T-helper 2 cell treated with Interferon-gamma antibody and Interleukin-4, amounts not matched to agents 5 μg/mL and 100 μg/mL, for 36 hours (primary cell): Measurements from ENCODE around the gene TRRAP.
A peak's percentile ranks its signal among the peaks of the same experiment; 100 is the strongest.
"Not testable (repeated sequence)": the region's sequence is repeated elsewhere in the genome, so short reads cannot be mapped to it uniquely, and the experiment has no call there.

Experiments used
- DNase-seq: peaks from one replicate; pipeline ENCODE4 v3.0.0; 2021; ENCODE audit warnings: low spot score
- H3K27ac Mint-ChIP-seq: one replicate; pipeline ENCODE4 v1.8.0; 2021; ENCODE audit warnings: mild to moderate bottlenecking, mixed read lengths
- H3K27me3 Mint-ChIP-seq: one replicate; pipeline ENCODE4 v1.8.0; 2021; ENCODE audit warnings: low read depth, mixed read lengths
- H3K36me3 Mint-ChIP-seq: one replicate; pipeline ENCODE4 v1.8.0; 2021; ENCODE audit warnings: low read depth, mixed read lengths
- H3K4me1 Mint-ChIP-seq: one replicate; pipeline ENCODE4 v1.8.0; 2021; ENCODE audit warnings: low read depth, mixed read lengths
- H3K4me3 Mint-ChIP-seq: one replicate; pipeline ENCODE4 v1.8.0; 2022; ENCODE audit warnings: mild to moderate bottlenecking, moderate library complexity, mixed read lengths
- H3K9me3 Mint-ChIP-seq: one replicate; pipeline ENCODE4 v1.8.0; 2021; ENCODE audit warnings: mixed read lengths

Gene TRRAP

DNA sequence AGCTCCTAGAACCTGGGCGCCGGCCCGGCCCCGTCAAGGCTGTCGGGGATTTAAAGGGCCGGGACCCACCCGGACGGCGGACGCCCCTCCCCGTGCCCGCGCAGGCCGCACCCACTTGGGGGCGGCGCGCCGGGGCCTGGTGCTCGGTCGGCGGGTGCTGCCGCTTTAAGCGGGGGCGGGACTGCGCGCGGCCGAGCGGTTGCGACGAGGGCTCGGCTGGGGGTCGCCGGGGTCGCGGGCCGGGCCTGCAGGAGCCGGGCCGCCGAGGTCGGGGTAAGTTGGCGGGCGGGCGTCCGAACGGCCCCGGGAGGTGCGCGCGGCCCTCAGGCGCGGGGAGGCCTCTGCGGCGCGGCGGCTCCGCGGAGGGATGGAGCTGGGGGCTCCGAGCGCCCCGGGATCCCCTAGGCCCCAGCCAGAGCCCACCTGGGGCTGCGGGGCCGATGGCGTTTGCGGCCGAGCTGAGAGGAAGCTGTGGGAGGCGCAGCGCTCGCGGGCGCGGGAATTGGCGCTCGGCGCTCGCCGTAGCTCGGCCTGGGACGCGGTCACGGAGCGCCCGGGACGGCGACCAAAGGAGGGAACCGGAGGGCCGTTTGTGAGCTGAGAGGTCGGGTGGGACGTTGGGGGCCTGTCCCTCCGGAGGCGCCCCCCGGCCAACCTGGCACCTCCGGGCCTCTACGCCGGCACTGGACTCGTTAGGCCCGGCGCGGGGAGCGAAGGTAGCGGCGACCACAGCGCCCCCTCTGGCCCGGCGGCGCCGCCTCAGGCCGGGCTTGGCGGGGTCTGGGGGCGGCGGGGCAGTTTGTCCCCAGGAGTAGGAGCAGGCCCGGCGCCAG lies at the start of gene TRRAP:
Gene TRRAP, plus strand, starts transcription at position 168 of the 833 bp plus-strand sequence. CDS start 2,619 bp downstream, outside the sequence.
- peak; percentile 74 for DNase-seq
- H3K27me3 Mint-ChIP-seq: peaks cover 4% of the 10 kb centered on the region
- H3K27ac Mint-ChIP-seq: peak within 1 kb of the TSS; percentile 93
- H3K9me3 Mint-ChIP-seq: no peaks in the 10 kb centered on the region
- peaks cover 10% of the 10 kb centered on the region for H3K4me1 Mint-ChIP-seq
- peak within 1 kb of the TSS; percentile 94 for H3K4me3 Mint-ChIP-seq
- peaks cover 18% of the 10 kb centered on the region for H3K36me3 Mint-ChIP-seq

DNA sequence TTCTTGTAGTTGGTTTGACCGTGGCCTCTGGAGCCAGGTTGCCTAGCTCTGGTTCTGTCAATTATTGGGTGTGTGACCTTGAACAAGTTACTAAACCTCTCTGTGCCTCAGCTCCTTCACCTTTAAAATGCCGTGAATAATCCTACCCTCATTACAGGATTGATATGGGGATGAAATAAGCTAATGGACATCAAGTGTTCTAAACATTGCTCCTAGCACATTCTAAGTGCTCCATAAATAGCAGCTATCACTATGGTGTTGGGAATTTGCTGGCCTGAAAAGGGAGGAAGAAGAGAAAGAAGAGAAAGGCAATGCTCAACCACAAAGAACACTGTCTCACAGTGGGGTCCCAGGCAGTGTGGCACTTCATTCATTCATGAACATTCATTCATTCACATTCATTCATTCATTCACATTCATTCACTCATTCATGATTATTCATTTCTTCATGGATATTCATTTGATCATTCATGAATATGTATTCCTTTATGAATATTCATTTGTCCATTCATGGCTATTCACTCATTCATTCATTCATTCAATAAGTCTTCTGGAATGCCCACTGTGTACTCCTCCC lies 47.3 kb upstream of the TRRAP start:
- Mint-ChIP-seq H3K36me3 (no peaks in the 10 kb centered on the region), H3K27ac (no peak overlapping the region), H3K4me1 (no peaks in the 10 kb centered on the region), H3K27me3 (no peaks in the 10 kb centered on the region), H3K4me3 (no peak overlapping the region), H3K9me3 (no peaks in the 10 kb centered on the region)
- DNase-seq: no peak

DNA sequence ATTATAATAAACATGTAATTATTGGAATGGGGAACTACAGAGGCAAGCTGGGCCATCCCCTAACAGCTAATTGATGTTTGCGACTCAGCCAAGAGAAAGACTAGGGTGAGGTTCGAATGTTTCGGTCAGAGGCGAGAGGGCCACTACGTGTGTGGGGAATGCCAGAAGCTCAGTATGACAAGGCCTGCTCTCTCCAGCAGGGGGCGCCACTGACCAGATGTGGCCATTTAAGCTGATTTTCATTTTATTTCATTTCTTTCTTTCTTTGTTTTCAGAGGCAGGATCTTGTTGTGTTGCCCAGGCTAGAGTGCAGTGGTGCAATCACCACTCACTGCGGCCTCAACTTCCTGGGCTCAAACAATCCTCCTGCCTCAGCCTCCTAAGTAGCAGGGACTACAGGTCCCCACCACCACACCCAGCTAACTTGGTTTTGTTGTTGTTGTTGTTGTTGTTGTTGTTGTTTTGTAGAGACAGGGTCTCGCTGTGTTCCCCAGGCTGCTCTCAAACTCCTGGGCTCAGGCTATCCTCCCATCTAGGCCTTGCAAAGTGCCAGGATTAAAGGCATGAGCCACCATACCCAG lies 46.6 kb upstream of the TRRAP start:
- Mint-ChIP-seq H3K27ac (no peak overlapping the region), H3K9me3 (no peaks in the 10 kb centered on the region)
- DNase-seq: peak; percentile 23

GRCh38 chr7:98833022-98833421 lies 45.3 kb upstream of the TRRAP start:
- Mint-ChIP-seq H3K36me3 (no peaks in the 10 kb centered on the region), H3K4me1 (no peaks in the 10 kb centered on the region), H3K27me3 (no peaks in the 10 kb centered on the region), H3K9me3 (no peaks in the 10 kb centered on the region), H3K4me3 (no peak overlapping the region), H3K27ac (no peak overlapping the region)
- no peak for DNase-seq

More for the DNA sequence above, 46.6 kb upstream of the TRRAP start:
- Mint-ChIP-seq H3K4me1 (no peaks in the 10 kb centered on the region), H3K36me3 (no peaks in the 10 kb centered on the region), H3K27me3 (no peaks in the 10 kb centered on the region), H3K4me3 (no peak overlapping the region)

GRCh38 chr7:98834949-98835348 lies 43.4 kb upstream of the TRRAP start:
- Mint-ChIP-seq H3K9me3 (no peaks in the 10 kb centered on the region), H3K4me3 (no peak overlapping the region), H3K27me3 (no peaks in the 10 kb centered on the region), H3K27ac (no peak overlapping the region), H3K36me3 (no peaks in the 10 kb centered on the region), H3K4me1 (no peaks in the 10 kb centered on the region)
- DNase-seq: no peak

DNA sequence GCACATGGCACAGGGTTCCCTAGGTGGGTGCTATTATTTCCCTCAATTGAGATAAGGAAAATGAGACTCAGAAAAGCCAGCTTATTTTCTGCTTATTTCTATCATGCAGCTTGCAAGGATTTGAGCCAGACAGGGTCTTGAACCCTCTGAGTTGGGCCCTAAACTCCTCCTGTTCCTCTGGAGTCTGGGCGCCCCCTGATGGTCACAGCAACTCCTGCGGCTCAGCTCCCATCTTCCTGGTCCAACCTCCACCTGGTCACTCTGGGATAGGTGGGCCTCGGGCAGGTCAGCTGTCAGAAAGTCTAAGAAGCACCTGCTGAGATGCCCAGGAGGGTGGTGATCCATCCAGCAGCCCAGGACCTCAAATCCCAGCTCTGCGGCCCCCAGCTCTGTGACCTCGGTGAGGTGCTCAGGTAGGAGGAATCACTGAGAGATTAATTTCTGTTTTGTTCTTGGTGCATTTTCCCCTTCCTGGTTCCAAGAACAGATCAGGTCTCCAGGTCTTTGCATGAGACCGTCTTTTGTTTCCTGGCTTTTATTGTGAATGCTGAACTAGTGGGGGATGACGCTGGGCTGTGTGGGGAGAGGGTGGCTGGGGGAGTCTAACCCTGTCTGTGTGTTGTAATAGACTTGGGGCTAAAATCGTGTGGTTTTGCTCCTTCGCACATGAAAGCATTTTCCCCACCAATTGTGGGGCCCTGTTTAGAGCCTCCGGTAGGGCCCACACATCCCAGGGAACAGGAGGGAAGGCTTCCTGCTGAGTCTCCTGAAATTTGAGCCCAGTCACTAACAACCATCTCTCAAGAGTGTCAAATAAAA lies 41.3 kb upstream of the TRRAP start:
- Mint-ChIP-seq H3K4me1 (no peaks in the 10 kb centered on the region), H3K36me3 (no peaks in the 10 kb centered on the region), H3K4me3 (no peak overlapping the region), H3K27ac (no peak overlapping the region), H3K27me3 (no peaks in the 10 kb centered on the region), H3K9me3 (no peaks in the 10 kb centered on the region)
- DNase-seq: no peak

DNA sequence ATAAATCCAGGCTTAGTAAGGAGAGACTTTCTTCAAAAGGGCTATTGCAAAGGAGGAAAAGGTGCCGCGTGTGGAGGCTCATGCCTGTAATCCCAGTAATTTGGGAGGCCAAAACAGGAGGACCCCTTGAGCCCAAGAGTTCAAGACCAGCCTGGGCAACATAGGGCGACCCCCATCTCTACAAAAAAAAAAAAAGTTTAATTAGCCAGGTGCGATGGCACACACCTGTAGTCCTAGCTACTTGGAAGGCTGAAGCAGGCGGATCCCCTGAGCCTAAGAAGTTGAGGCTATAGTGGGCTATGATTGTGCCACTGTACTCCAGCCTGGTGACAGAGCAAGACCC lies 40.7 kb upstream of the TRRAP start:
- H3K4me3 Mint-ChIP-seq: no peak overlapping the region
- no peaks in the 10 kb centered on the region for H3K9me3 Mint-ChIP-seq
- no peak for DNase-seq
- H3K36me3 Mint-ChIP-seq: no peaks in the 10 kb centered on the region
- H3K27me3 Mint-ChIP-seq: no peaks in the 10 kb centered on the region
- H3K4me1 Mint-ChIP-seq: no peaks in the 10 kb centered on the region
- no peak overlapping the region for H3K27ac Mint-ChIP-seq

- no peaks in the 10 kb centered on the region for H3K9me3 Mint-ChIP-seq
- no peak overlapping the region for H3K4me3 Mint-ChIP-seq
- H3K36me3 Mint-ChIP-seq: no peaks in the 10 kb centered on the region
- H3K4me1 Mint-ChIP-seq: no peaks in the 10 kb centered on the region
- H3K27me3 Mint-ChIP-seq: no peaks in the 10 kb centered on the region
- DNase-seq: no peak
- H3K27ac Mint-ChIP-seq: no peak overlapping the region
Measured at GRCh38 chr7:98840096-98840495, 38.2 kb upstream of the TRRAP start.

- DNase-seq: no peak
- Mint-ChIP-seq H3K9me3 (no peaks in the 10 kb centered on the region), H3K36me3 (no peaks in the 10 kb centered on the region), H3K27me3 (no peaks in the 10 kb centered on the region), H3K4me1 (no peaks in the 10 kb centered on the region), H3K4me3 (no peak overlapping the region), H3K27ac (no peak overlapping the region)
Measured at GRCh38 chr7:98840722-98841121, 37.6 kb upstream of the TRRAP start.

GRCh38 chr7:98841179-98841997 lies 36.9 kb upstream of the TRRAP start:
- Mint-ChIP-seq H3K4me3 (no peak overlapping the region), H3K9me3 (no peaks in the 10 kb centered on the region), H3K27ac (no peak overlapping the region), H3K27me3 (no peaks in the 10 kb centered on the region), H3K4me1 (no peaks in the 10 kb centered on the region), H3K36me3 (no peaks in the 10 kb centered on the region)
- DNase-seq: peak; percentile 37

GRCh38 chr7:98842552-98842951 lies 35.8 kb upstream of the TRRAP start:
- H3K36me3 Mint-ChIP-seq, H3K4me1 Mint-ChIP-seq, H3K27me3 Mint-ChIP-seq: not testable (repeated sequence)

GRCh38 chr7:98848918-98849317 lies 29.4 kb upstream of the TRRAP start:
- Mint-ChIP-seq H3K4me1 (no peaks in the 10 kb centered on the region), H3K27me3 (no peaks in the 10 kb centered on the region), H3K4me3 (no peak overlapping the region), H3K9me3 (no peaks in the 10 kb centered on the region), H3K27ac (no peak overlapping the region), H3K36me3 (no peaks in the 10 kb centered on the region)
- DNase-seq: no peak

More at GRCh38 chr7:98842552-98842951, 35.8 kb upstream of the TRRAP start:
- not testable (repeated sequence) for H3K4me3 Mint-ChIP-seq, DNase-seq, H3K27ac Mint-ChIP-seq, H3K9me3 Mint-ChIP-seq

DNA sequence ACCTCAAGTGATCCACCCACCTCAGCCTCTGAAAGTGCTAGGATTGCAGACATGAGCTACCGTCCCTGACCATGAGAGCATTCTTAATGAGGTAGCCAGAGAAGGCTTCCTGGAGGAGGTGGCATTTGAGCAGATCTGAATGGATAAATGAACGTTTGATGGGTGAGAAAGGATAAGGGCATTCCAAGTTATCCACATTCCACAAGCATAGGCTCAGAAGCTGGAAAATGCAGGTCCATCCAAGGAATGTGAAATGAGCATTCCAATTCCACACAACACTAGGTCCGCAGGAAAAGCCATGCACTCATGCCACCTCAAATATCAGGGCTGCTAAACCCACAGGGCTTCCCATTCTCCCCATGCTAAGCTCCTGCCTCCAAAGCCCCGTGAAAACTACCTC lies 25.5 kb upstream of the TRRAP start:
- Mint-ChIP-seq H3K4me1 (no peaks in the 10 kb centered on the region), H3K36me3 (no peaks in the 10 kb centered on the region), H3K27me3 (no peaks in the 10 kb centered on the region), H3K4me3 (no peak overlapping the region), H3K27ac (no peak overlapping the region), H3K9me3 (no peaks in the 10 kb centered on the region)
- DNase-seq: no peak
